AG10803 (cell line): Measurements from ENCODE around the gene MFAP5.

Experiments
- DNase-seq: peaks from one replicate; pipeline ENCODE4 v3.0.0; 2010; ENCODE audit warnings: low read depth
- H3K4me3 ChIP-seq: 2 replicates; pipeline ENCODE4 v1.5.1; 2011; ENCODE audit warnings: mild to moderate bottlenecking, low read length, control low read depth
- CTCF ChIP-seq: conservative IDR thresholded peaks from 2 replicates; pipeline ENCODE4 v1.5.1; 2011; ENCODE audit warnings: mild to moderate bottlenecking, low read length, control low read depth, inconsistent platforms

Gene MFAP5

GRCh38 chr12:8689681-8690080 is 27.1 kb upstream of the MFAP5 start:
- no peak overlapping the region for H3K4me3 ChIP-seq
- TF ChIP-seq CTCF, result no peak
- no peak for DNase-seq

DNA sequence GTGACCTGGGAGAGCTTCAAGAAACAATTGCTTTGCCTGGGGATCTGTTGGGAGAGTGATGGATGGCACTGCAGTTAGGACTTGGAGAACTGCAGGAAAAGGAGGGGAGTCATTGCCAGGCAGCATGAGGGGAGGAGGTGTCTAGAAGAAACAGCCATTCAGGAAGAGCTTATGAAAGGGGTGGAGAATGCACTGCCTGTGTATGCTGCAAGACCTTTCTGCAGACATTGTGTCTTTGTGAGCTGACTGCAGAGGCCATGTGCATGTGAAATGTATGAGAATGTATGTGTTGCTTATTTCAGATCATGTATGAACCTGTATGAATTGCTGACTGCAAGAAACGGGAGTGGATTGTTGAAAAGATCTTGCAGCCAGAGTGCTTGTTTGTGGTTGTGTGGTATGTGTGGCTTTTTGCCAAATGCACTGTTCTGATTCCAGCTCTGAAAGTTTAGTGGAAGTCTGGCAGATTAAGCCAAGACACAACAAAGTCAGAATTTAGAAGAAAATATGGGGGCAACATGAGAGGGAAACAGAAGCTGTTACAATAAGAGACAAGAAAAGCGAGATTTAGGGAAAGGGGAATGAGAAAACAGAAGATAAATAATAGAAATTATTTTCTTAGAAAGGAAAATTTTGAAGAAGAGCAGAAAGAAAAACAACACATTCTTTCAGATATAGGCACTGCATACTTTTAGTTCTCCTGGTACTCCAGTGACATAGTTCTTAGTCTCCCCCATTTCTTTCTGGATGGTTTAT is 25.4 kb upstream of the MFAP5 start:
- peak overlapping the region; percentile 9 for H3K4me3 ChIP-seq
- peak; percentile 83 for DNase-seq
- no peak for TF ChIP-seq CTCF

GRCh38 chr12:8685051-8685450 is 22.4 kb upstream of the MFAP5 start:
- DNase-seq, result no peak
- TF ChIP-seq CTCF, result no peak
- H3K4me3 ChIP-seq, result no peak overlapping the region

GRCh38 chr12:8681129-8681884 is 18.7 kb upstream of the MFAP5 start:
- H3K4me3 ChIP-seq, result no peak overlapping the region
- peak; percentile 23 for DNase-seq
- no peak for TF ChIP-seq CTCF

- 0 out of 2 replicates have a peak, but pooled peaks have one; percentile 12 for TF ChIP-seq CTCF
- DNase-seq, result no peak
- no peak overlapping the region for H3K4me3 ChIP-seq
Observed at GRCh38 chr12:8680533-8680932, 17.9 kb upstream of the MFAP5 start.

DNA sequence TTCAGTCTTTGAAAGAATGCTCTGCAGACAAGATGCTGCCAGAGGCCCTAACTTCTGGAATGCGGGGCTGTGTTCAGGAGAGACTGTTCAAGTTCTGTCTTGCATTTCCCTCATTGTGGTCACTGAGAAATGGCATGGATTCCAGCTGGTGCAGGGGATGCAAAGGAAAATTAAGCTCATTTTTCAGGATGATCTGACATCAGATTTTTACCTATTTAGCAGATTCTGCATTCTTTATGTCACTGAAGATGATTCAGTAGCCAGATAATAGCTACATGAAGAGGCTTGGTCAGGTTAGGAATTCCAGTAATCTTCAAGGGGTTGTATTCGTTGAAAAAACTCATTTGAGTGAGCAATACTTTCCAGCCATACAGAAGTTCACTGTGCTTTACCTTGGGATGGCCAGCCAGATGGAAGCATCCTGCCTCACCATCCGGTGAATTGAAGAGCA is 16.1 kb upstream of the MFAP5 start:
- no peak overlapping the region for H3K4me3 ChIP-seq
- TF ChIP-seq CTCF, result no peak
- DNase-seq, result peak; percentile 81

- DNase-seq, result no peak
- TF ChIP-seq CTCF, result no peak
- H3K4me3 ChIP-seq, result no peak overlapping the region
Observed at GRCh38 chr12:8677362-8677761, 14.7 kb upstream of the MFAP5 start.
